ENCODE data around the gene B3GALNT1.
"Not testable (repeated sequence)": the region's sequence is repeated elsewhere in the genome, so short reads cannot be mapped to it uniquely, and the experiment has no call there.

B3GALNT1 gene

DNA sequence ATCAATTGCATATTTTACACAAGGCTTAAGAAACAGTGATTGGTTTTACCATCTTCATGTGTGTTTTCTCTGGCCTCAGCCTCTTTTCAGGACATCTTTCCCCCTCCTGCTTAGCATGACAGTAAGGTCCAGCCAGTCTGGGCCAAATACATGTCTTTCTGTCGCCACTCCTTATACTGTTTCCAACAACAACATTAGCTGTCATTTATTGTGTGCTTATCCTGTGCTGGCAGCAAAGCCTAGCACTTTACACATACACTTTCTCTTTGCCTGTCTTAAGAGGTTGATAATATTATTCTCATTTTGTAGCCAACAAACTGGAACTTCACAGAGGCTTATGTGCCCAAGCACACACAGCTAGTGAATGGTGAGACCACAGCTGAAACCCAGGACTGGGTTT is 37.8 kb downstream of the B3GALNT1 start:
- peaks cover 27% of the 10 kb centered on the region for H3K4me1 Mint-ChIP-seq
- no peaks in the 10 kb centered on the region for H3K27me3 Mint-ChIP-seq
- DNase-seq (ENCODE audit: low spot score in 2 of 2) (no peak), ATAC-seq (ENCODE audit: low read depth) (no peak)
- no peak overlapping the region for H3K27ac Mint-ChIP-seq
- H3K9me3 Mint-ChIP-seq, result no peaks in the 10 kb centered on the region
- H3K36me3 Mint-ChIP-seq, result peaks cover 2% of the 10 kb centered on the region
- H3K4me3 Mint-ChIP-seq, result no peak overlapping the region

DNA sequence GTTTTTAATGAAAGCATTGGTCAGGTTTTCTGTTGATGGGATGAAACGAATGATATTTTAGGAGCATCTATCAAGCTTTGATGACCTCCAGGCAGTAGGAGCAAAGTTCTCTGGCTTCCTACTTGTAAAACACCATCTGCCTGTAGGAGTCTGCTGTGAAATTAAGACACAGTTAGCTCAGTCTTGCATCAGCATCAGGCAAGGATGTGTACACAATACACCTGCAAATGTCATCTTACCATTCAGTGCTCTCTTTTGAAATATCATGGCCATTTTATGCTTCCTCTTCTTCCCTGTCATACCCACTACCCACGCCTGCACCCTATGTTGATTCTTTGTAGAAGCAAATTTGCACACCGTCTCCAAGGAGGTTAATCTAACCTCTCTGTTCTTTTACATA is 38.2 kb downstream of the B3GALNT1 start:
- no peak for ATAC-seq (ENCODE audit: low read depth)
- no peaks in the 10 kb centered on the region for H3K27me3 Mint-ChIP-seq
- no peak for DNase-seq (ENCODE audit: low spot score in 2 of 2)
- no peak overlapping the region for H3K27ac Mint-ChIP-seq
- H3K36me3 Mint-ChIP-seq, result peaks cover 2% of the 10 kb centered on the region
- no peaks in the 10 kb centered on the region for H3K9me3 Mint-ChIP-seq
- no peak overlapping the region for H3K4me3 Mint-ChIP-seq
- peaks cover 27% of the 10 kb centered on the region for H3K4me1 Mint-ChIP-seq

- no peaks in the 10 kb centered on the region for H3K9me3 Mint-ChIP-seq
- no peaks in the 10 kb centered on the region for H3K27me3 Mint-ChIP-seq
- no peak overlapping the region for H3K4me3 Mint-ChIP-seq
- no peak overlapping the region for H3K27ac Mint-ChIP-seq
- DNase-seq (ENCODE audit: low spot score in 2 of 2), result no peak
- peaks cover 20% of the 10 kb centered on the region for H3K4me1 Mint-ChIP-seq
- ATAC-seq (ENCODE audit: low read depth), result no peak
- peaks cover 3% of the 10 kb centered on the region for H3K36me3 Mint-ChIP-seq
Observed at GRCh38 chr3:161064413-161064812, 40.7 kb downstream of the B3GALNT1 start.

GRCh38 chr3:161054860-161055604 is 50.1 kb downstream of the B3GALNT1 start:
- ATAC-seq (ENCODE audit: low read depth) (no peak), DNase-seq (ENCODE audit: low spot score in 2 of 2) (no peak)
- H3K4me1 Mint-ChIP-seq, result peaks cover 6% of the 10 kb centered on the region
- peaks cover under 1% of the 10 kb centered on the region for H3K36me3 Mint-ChIP-seq
- H3K27me3 Mint-ChIP-seq, result no peaks in the 10 kb centered on the region
- no peaks in the 10 kb centered on the region for H3K9me3 Mint-ChIP-seq
- H3K27ac Mint-ChIP-seq, result no peak overlapping the region
- no peak overlapping the region for H3K4me3 Mint-ChIP-seq

DNA sequence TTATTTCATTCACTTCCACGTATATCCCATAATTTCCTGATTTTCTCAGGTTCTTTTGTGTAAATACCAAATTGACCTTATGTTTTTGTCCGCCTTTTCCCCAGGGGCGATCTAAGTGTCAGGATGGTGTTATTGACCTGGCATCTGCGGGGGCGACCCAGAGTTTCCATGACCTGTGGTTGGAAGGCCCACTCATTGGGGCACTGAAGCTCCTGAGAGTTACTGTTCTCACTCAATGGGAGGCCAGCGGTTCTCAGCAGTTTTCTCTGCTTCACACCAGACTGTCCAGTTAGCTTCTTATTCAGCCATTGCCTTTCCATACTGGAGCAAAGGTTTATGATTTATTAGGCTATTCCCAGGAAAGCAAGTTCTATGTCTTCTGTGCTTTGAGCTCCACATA is 53.3 kb downstream of the B3GALNT1 start:
- ATAC-seq (ENCODE audit: low read depth), result no peak
- Mint-ChIP-seq H3K4me3 (no peak overlapping the region), H3K36me3 (no peaks in the 10 kb centered on the region), H3K27ac (no peak overlapping the region), H3K4me1 (peaks cover 9% of the 10 kb centered on the region), H3K27me3 (no peaks in the 10 kb centered on the region), H3K9me3 (no peaks in the 10 kb centered on the region)
- DNase-seq (ENCODE audit: low spot score in 2 of 2), result no peak

- Mint-ChIP-seq H3K4me3 (no peak overlapping the region), H3K27ac (no peak overlapping the region), H3K4me1 (peaks cover 9% of the 10 kb centered on the region), H3K9me3 (no peaks in the 10 kb centered on the region), H3K27me3 (no peaks in the 10 kb centered on the region), H3K36me3 (no peaks in the 10 kb centered on the region)
- no peak for DNase-seq (ENCODE audit: low spot score in 2 of 2)
- ATAC-seq (ENCODE audit: low read depth), result peak; percentile 41
Observed at GRCh38 chr3:161050935-161051334, 54.2 kb downstream of the B3GALNT1 start.

GRCh38 chr3:161049683-161050248 is 55.4 kb downstream of the B3GALNT1 start:
- no peak overlapping the region for H3K4me3 Mint-ChIP-seq
- no peak overlapping the region for H3K27ac Mint-ChIP-seq
- no peaks in the 10 kb centered on the region for H3K27me3 Mint-ChIP-seq
- ATAC-seq (ENCODE audit: low read depth), result no peak
- no peak for DNase-seq (ENCODE audit: low spot score in 2 of 2)
- peaks cover 2% of the 10 kb centered on the region for H3K9me3 Mint-ChIP-seq
- peaks cover 9% of the 10 kb centered on the region for H3K4me1 Mint-ChIP-seq
- H3K36me3 Mint-ChIP-seq, result no peaks in the 10 kb centered on the region

DNA sequence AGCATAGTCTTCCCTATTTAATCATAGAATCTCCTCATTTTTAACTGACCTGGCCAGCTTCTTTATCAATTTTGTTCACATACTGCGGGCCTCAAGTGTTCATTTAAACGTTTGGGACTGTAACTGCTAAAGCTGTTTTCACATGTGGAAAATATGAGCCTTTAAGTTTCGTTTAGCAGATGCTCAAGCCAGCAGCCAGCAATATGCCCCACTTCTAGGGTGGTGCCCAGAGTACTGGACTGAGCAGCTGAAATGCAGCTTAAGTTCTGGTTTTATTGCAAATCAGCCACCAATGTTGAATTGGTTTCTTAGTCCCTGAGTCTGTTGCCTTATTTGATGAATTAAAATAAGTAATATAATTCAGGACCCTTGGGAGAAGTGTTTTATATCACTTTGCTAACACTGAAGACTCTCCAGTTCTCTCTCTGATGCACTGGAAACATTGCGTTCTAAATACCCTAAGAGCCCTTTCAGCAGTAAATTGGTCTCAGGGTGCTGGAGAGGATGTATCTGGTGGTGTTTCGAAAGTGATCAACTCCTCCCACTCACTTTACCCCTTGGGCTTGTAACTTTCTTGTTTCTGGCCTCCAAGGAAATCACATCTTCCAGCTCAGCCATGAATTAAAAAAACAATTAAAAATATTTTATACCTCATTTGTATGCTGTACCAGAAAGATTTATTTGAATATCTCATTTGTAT is 61.7 kb downstream of the B3GALNT1 start:
- Mint-ChIP-seq H3K27me3 (no peaks in the 10 kb centered on the region), H3K36me3 (peaks cover 3% of the 10 kb centered on the region), H3K4me3 (no peak overlapping the region), H3K9me3 (peaks cover 4% of the 10 kb centered on the region), H3K27ac (no peak overlapping the region), H3K4me1 (no peaks in the 10 kb centered on the region)
- DNase-seq (ENCODE audit: low spot score in 2 of 2), result no peak
- no peak for ATAC-seq (ENCODE audit: low read depth)

GRCh38 chr3:161042023-161042501 is 63.1 kb downstream of the B3GALNT1 start:
- Mint-ChIP-seq H3K4me3 (no peak overlapping the region), H3K36me3 (peaks cover 3% of the 10 kb centered on the region), H3K4me1 (no peaks in the 10 kb centered on the region), H3K27me3 (no peaks in the 10 kb centered on the region), H3K27ac (no peak overlapping the region), H3K9me3 (peaks cover 4% of the 10 kb centered on the region)
- ATAC-seq (ENCODE audit: low read depth) (no peak), DNase-seq (ENCODE audit: low spot score in 2 of 2) (no peak)

DNA sequence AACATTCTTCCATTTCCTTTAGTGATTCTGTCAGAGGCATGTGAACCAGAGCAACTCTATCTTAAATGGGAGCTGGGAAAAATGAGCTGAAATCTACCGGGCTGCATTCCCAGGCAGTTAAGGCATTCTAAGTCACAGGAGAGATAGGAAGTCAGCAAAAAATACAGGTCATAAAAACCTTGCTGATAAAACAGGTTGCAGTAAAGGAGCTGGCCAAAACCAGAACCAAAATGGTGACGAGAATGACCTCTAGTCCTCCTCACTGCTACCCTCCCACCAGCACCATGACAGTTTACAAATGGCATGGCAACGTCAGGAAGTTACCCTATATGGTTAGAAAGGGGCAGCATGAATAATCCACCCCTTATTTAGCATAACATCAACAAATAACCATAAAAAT is 66.4 kb downstream of the B3GALNT1 start:
- DNase-seq (ENCODE audit: low spot score in 2 of 2), result no peak
- Mint-ChIP-seq H3K36me3 (peaks cover 3% of the 10 kb centered on the region), H3K4me3 (no peak overlapping the region), H3K9me3 (peaks cover 2% of the 10 kb centered on the region), H3K27me3 (no peaks in the 10 kb centered on the region), H3K4me1 (peaks cover 10% of the 10 kb centered on the region), H3K27ac (no peak overlapping the region)
- ATAC-seq (ENCODE audit: low read depth), result no peak

DNA sequence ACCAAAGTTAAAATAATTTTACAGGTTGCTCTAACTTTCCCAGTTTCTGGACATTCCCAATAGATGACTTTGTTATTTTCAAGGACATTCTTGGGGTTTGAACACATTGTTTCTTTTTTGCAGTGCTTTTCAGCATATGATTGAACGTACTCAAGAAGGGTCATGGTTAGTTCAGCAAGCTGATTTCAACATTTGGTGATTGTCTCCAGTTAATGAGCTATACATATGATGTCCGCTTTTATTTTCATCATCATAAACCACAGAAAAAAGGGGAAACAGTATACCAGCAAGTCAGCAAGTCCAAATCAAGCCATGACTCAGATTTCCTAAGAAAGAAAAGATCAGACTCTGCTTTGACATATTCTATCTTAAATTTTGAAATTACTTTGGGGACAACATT is 69.4 kb downstream of the B3GALNT1 start:
- H3K36me3 Mint-ChIP-seq, result peaks cover 4% of the 10 kb centered on the region
- no peaks in the 10 kb centered on the region for H3K27me3 Mint-ChIP-seq
- ATAC-seq (ENCODE audit: low read depth) (peak; percentile 50), DNase-seq (ENCODE audit: low spot score in 2 of 2) (no peak)
- H3K4me3 Mint-ChIP-seq, result no peak overlapping the region
- H3K9me3 Mint-ChIP-seq, result peaks cover 2% of the 10 kb centered on the region
- H3K27ac Mint-ChIP-seq, result no peak overlapping the region
- H3K4me1 Mint-ChIP-seq, result peaks cover 10% of the 10 kb centered on the region

DNA sequence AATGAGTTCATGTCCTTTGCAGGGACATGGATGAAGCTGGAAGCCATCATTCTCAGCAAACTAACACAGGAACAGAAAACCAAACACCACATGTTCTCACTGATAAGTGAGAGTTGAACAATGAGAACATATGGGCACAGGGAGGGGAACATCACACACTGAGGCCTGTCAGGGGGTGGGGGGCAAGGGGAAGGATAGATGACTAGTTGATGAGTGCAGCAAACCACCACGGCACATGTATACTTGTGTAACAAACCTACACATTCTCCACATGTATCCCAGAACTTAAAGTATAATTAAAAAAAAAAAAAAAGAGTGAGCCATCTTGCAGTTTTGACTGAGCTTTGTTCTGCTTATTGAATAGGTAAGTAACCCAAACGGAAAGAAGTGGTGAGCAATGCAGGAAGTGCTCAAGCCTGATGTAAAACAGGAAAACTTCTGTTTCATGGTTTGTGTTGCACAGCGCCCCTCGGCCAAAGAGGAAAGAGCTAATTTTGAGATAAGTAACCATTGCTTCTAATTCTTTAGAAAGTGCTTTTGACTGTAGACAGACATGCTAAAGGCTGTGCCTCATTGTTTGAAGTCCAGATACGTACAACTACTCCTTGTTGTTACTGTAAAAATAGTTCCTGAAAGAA is 70.1 kb downstream of the B3GALNT1 start:
- H3K36me3 Mint-ChIP-seq; H3K9me3 Mint-ChIP-seq; DNase-seq (ENCODE audit: low spot score in 2 of 2); H3K27me3 Mint-ChIP-seq; H3K27ac Mint-ChIP-seq: not testable (repeated sequence)
- peak; percentile 51 for ATAC-seq (ENCODE audit: low read depth)
- Mint-ChIP-seq H3K4me3 (peak overlapping the region; percentile 1), H3K4me1 (peaks cover 10% of the 10 kb centered on the region)
